ENCODE measurements around the gene JPT2. TPM values are rescaled to one million over a fixed set of nuclear protein-coding genes. Genes with fewer than 3 reads are reported as not detected.

Gene JPT2
- total and polyA plus RNA-seq, 10 of the 15 experiments (the other 5 are each of a cell fraction or from before 2014, with no cell fraction given) = 11.7 to 78.4 (median 48.4) TPM

DNA sequence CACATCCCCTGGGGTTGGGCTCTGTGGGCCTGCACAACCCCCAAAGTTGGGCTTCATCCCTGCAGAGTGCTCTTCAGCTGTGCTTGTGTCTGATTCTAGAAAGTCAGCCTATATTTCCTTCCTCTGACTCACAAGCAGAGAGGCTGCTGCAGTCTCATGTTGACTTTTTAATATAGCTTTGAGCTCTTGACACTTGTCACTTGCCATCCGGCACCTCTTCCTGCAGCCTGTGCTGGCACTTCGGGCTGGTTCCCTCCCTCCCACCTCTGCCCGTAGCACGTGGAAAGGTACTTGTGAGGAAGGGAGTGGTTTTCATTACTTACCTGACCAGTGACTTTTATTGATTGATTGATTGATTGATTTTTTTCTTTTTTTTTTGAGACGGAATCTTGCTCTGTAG is 19.0 kb upstream of the JPT2 start:
- BruUV-seq (replicated peaks) = no TSS peak
- Histone ChIP-seq H3K27ac (ENCODE audit: control insufficient read depth, insufficient read depth) (no peak overlapping the region), H3K4me2 (ENCODE audit: control insufficient read depth, insufficient read depth) (no peak overlapping the region), H3K36me3 (ENCODE audit: control insufficient read depth in 2 of 2, insufficient read depth in 2 of 2, low read length in 1 of 2) (peaks cover 5 to 14% of the 10 kb centered on the region in 2 experiments; a peak in 3 of 4 replicates), H3K27me3 (replicated peaks in 1 of 2; ENCODE audit: control insufficient read depth in 2 of 2, insufficient read depth in 2 of 2, low read length in 1 of 2) (no peaks in the 10 kb centered on the region), H3K9ac (ENCODE audit: control insufficient read depth, insufficient read depth, low read length) (no peak overlapping the region), H3K79me2 (ENCODE audit: control insufficient read depth, insufficient read depth, low read length) (no peaks in the 10 kb centered on the region), H3K4me1 (ENCODE audit: control insufficient read depth, insufficient read depth, low read length) (no peaks in the 10 kb centered on the region), H3K4me3 (no peak overlapping the region), H4K20me1 (ENCODE audit: control insufficient read depth, insufficient read depth) (no peaks in the 10 kb centered on the region), H2AFZ (ENCODE audit: control insufficient read depth, low read depth, low read length) (no peak overlapping the region), H3K9me3 (replicated peaks; ENCODE audit: control insufficient read depth, insufficient read depth, low read length) (no peaks in the 10 kb centered on the region)
- FAIRE-seq (no peak), ATAC-seq (no peak), DNase-seq (ENCODE audit: low read depth, low spot score) (no peak)
- 98% methylated on average over 5 of the region's 5 CpGs for WGBS (ENCODE audit: insufficient coverage, insufficient replicate concordance, low lambda C conversion rate, missing lambda C conversion rate)
- ChIA-PET POLR2A (no interaction called here), SMC1A (ENCODE audit: uncharacterized antibody, unreplicated experiment) (no interaction called here), CTCF (no interaction called here), RAD21 (ENCODE audit: unreplicated experiment) (no interaction called here)
- TF ChIP-seq CREM (IDR thresholded peaks at IDR 0.05; ENCODE audit: low read depth) = no peak
- no peak for TF ChIP-seq JUNB (IDR thresholded peaks at IDR 0.05)
- TF ChIP-seq, protein P1, sequence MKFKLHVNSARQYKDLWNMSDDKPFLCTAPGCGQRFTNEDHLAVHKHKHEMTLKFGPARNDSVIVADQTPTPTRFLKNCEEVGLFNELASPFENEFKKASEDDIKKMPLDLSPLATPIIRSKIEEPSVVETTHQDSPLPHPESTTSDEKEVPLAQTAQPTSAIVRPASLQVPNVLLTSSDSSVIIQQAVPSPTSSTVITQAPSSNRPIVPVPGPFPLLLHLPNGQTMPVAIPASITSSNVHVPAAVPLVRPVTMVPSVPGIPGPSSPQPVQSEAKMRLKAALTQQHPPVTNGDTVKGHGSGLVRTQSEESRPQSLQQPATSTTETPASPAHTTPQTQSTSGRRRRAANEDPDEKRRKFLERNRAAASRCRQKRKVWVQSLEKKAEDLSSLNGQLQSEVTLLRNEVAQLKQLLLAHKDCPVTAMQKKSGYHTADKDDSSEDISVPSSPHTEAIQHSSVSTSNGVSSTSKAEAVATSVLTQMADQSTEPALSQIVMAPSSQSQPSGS (IDR thresholded peaks at IDR 0.05; ENCODE audit: low read length) = no peak
- TF ChIP-seq, protein P2, sequence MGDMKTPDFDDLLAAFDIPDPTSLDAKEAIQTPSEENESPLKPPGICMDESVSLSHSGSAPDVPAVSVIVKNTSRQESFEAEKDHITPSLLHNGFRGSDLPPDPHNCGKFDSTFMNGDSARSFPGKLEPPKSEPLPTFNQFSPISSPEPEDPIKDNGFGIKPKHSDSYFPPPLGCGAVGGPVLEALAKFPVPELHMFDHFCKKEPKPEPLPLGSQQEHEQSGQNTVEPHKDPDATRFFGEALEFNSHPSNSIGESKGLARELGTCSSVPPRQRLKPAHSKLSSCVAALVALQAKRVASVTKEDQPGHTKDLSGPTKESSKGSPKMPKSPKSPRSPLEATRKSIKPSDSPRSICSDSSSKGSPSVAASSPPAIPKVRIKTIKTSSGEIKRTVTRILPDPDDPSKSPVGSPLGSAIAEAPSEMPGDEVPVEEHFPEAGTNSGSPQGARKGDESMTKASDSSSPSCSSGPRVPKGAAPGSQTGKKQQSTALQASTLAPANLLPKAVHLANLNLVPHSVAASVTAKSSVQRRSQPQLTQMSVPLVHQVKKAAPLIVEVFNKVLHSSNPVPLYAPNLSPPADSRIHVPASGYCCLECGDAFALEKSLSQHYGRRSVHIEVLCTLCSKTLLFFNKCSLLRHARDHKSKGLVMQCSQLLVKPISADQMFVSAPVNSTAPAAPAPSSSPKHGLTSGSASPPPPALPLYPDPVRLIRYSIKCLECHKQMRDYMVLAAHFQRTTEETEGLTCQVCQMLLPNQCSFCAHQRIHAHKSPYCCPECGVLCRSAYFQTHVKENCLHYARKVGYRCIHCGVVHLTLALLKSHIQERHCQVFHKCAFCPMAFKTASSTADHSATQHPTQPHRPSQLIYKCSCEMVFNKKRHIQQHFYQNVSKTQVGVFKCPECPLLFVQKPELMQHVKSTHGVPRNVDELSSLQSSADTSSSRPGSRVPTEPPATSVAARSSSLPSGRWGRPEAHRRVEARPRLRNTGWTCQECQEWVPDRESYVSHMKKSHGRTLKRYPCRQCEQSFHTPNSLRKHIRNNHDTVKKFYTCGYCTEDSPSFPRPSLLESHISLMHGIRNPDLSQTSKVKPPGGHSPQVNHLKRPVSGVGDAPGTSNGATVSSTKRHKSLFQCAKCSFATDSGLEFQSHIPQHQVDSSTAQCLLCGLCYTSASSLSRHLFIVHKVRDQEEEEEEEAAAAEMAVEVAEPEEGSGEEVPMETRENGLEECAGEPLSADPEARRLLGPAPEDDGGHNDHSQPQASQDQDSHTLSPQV (IDR thresholded peaks at IDR 0.05) = no peak
- no peak for TF ChIP-seq POU2F2 (IDR thresholded peaks at IDR 0.05; ENCODE audit: borderline replicate concordance, low read depth, low read length)
- no peak for TF ChIP-seq ZSCAN29 (IDR thresholded peaks at IDR 0.05)
- TF ChIP-seq PAX8 (IDR thresholded peaks at IDR 0.05) = no peak
- TF ChIP-seq HDGF (IDR thresholded peaks at IDR 0.05) = no peak
- no peak for TF ChIP-seq FOS (IDR thresholded peaks at IDR 0.05; ENCODE audit: borderline replicate concordance, extremely low read depth, insufficient read length)
- no peak for TF ChIP-seq RB1 (IDR thresholded peaks at IDR 0.05; ENCODE audit: borderline replicate concordance)
- TF ChIP-seq TBL1XR1 (IDR thresholded peaks at IDR 0.05; ENCODE audit: low read depth, low read length) = no peak
- TF ChIP-seq HDAC6 (IDR thresholded peaks at IDR 0.05; ENCODE audit: unreplicated experiment) = no peak
- in situ Hi-C loops (cut with MboI) (no loop called here), intact Hi-C loops (cut with micrococcal nuclease; ENCODE audit: unreplicated experiment) (no loop called here)
